Neural cell (in vitro differentiated cells): ENCODE results near the gene ICE1. TPM values are rescaled to one million over a fixed set of nuclear protein-coding genes. Genes with fewer than 3 reads are reported as not detected.

Source experiments
- H2AFZ ChIP-seq: fragments of 200-600, 300-800 bp; sonication (generic), shearing (Covaris generic); 2 replicates; pipeline ENCODE4 v1.6.0; 2014; ENCODE audit warnings: low read depth, mild to moderate bottlenecking, antibody characterized with exemption, low read length, moderate library complexity
- H3F3A ChIP-seq: fragments of 200-600 bp; shearing (Covaris generic); 2 replicates; pipeline ENCODE4 v1.6.1; 2016; ENCODE audit warnings: mild to moderate bottlenecking, moderate library complexity, mixed read lengths, antibody characterized with exemption, low read length; ENCODE audit not compliant: insufficient read depth, poor library complexity, severe bottlenecking
- H3K27ac ChIP-seq: fragments of 200-600, 300-800 bp; sonication (generic), shearing (Covaris generic); 2 replicates; pipeline ENCODE4 v1.5.1; 2014; ENCODE audit warnings: mild to moderate bottlenecking, low read length, moderate library complexity
- H3K27me3 ChIP-seq: fragments of 300-800, 200-600 bp; sonication (generic), shearing (Covaris generic); 2 replicates; pipeline ENCODE4 v1.6.0; 2014; ENCODE audit warnings: mild to moderate bottlenecking, low read depth, low read length, moderate library complexity; ENCODE audit not compliant: insufficient read depth
- H3K36me3 ChIP-seq: fragments of 300-800, 200-600 bp; sonication (generic), shearing (Covaris generic); 2 replicates; pipeline ENCODE4 v1.5.1; 2014; ENCODE audit warnings: mild to moderate bottlenecking, antibody characterized with exemption, low read length, moderate library complexity; ENCODE audit not compliant: insufficient read depth
- H3K4me2 ChIP-seq: fragments of 300-800, 200-600 bp; sonication (generic), shearing (Covaris generic); 2 replicates; pipeline ENCODE4 v1.6.0; 2014; ENCODE audit warnings: mild to moderate bottlenecking, low read length
- H3K4me3 ChIP-seq: fragments of 300-800, 200-600 bp; sonication (generic), shearing (Covaris generic); 2 replicates; pipeline ENCODE4 v1.5.1; 2014; ENCODE audit warnings: mild to moderate bottlenecking, low read length, moderate library complexity
- H3K79me2 ChIP-seq: fragments of 200-600 bp; shearing (Covaris generic); replicated peaks from 2 replicates; pipeline ENCODE4 v1.6.0; 2014; ENCODE audit warnings: mild to moderate bottlenecking, low read length, moderate library complexity; ENCODE audit not compliant: insufficient read depth
- H3K9ac ChIP-seq: fragments of 300-800, 200-600 bp; sonication (generic), shearing (Covaris generic); 2 replicates; pipeline ENCODE4 v1.6.1; 2016; ENCODE audit warnings: mild to moderate bottlenecking, low read length, mixed read lengths
- H3K9me2 ChIP-seq: fragments of 200-600 bp; shearing (Covaris generic); 2 replicates; pipeline ENCODE4 v1.6.1; 2016; ENCODE audit warnings: mild to moderate bottlenecking, low read length, mixed read lengths; ENCODE audit not compliant: insufficient read depth
- H3K9me3 ChIP-seq: fragments of 200-600, 300-800 bp; sonication (generic), shearing (Covaris generic); 2 replicates; pipeline ENCODE4 v1.6.1; 2016; ENCODE audit warnings: mild to moderate bottlenecking, mixed run types, low read length, moderate library complexity, mixed read lengths
- H4K20me1 ChIP-seq: fragments of 200-600 bp; shearing (Covaris generic); 2 replicates; pipeline ENCODE4 v1.6.1; 2016; ENCODE audit warnings: mild to moderate bottlenecking, mixed run types; ENCODE audit not compliant: insufficient read depth
- CTCF ChIP-seq: fragments of 450-650 bp; IDR thresholded peaks from 2 replicates; pipeline ENCODE4 v1.5.1; 2014; ENCODE audit warnings: antibody characterized with exemption, mild to moderate bottlenecking, moderate library complexity; ENCODE audit not compliant: poor library complexity, severe bottlenecking
- EP300 ChIP-seq: fragments of 450-650 bp; conservative IDR thresholded peaks from 2 replicates; pipeline ENCODE4 v1.6.1; 2014; ENCODE audit warnings: antibody characterized with exemption, mild to moderate bottlenecking, moderate library complexity; ENCODE audit not compliant: poor library complexity, severe bottlenecking
- EZH2 ChIP-seq: fragments of 200-600, 300-800 bp; shearing (Covaris generic), sonication (generic); IDR thresholded peaks from 2 replicates; pipeline ENCODE4 v1.6.1; 2014; ENCODE audit warnings: antibody characterized with exemption, low read length, borderline replicate concordance, mild to moderate bottlenecking; ENCODE audit not compliant: insufficient read depth, poor library complexity, severe bottlenecking
- MXI1 ChIP-seq: fragments of 450-650 bp; conservative IDR thresholded peaks from 2 replicates; pipeline ENCODE4 v1.6.1; 2014; ENCODE audit warnings: antibody characterized with exemption, mild to moderate bottlenecking; ENCODE audit not compliant: poor library complexity, severe bottlenecking
- POLR2AphosphoS5 ChIP-seq: IDR thresholded peaks from 2 replicates; pipeline ENCODE4 v1.6.1; 2012
- RAD21 ChIP-seq: fragments of 450-650 bp; conservative IDR thresholded peaks from 2 replicates; pipeline ENCODE4 v1.6.1; 2014; ENCODE audit warnings: antibody characterized with exemption, mild to moderate bottlenecking, moderate library complexity
- REST ChIP-seq: IDR thresholded peaks from 2 replicates; pipeline ENCODE4 v1.6.1; 2012; ENCODE audit warnings: borderline replicate concordance
- SMC3 ChIP-seq: fragments of 450-650 bp; conservative IDR thresholded peaks from 2 replicates; pipeline ENCODE4 v1.6.1; 2014; ENCODE audit warnings: antibody characterized with exemption, mild to moderate bottlenecking, moderate library complexity; ENCODE audit not compliant: poor library complexity
- TAF1 ChIP-seq: IDR thresholded peaks from 2 replicates; pipeline ENCODE4 v1.6.1; 2012; ENCODE audit warnings: low read depth
- polyA plus RNA-seq: library from polyadenylated mRNA; depleted of rRNA; stranded (reverse); fragments of >200 nt; gene quantifications from 2 replicates; pipeline ENCODE4 v1.2.3, GENCODE V29; 2014

The ICE1 gene
- polyA plus RNA-seq, 1 donor from 2014 or later: 22.1 TPM

GRCh38 chr5:5531371-5531770 is 108.9 kb downstream of the ICE1 start:
- Histone ChIP-seq H2AFZ (no peak overlapping the region), H3F3A (no peaks in the 10 kb centered on the region), H3K9me3 (no peaks in the 10 kb centered on the region), H3K9me2 (no peaks in the 10 kb centered on the region), H3K4me2 (no peak overlapping the region), H3K9ac (no peak overlapping the region), H3K27ac (no peak overlapping the region), H4K20me1 (no peaks in the 10 kb centered on the region), H3K79me2 (no peaks in the 10 kb centered on the region), H3K4me3 (no peak overlapping the region), H3K36me3 (no peaks in the 10 kb centered on the region), H3K27me3 (no peaks in the 10 kb centered on the region)
- TF ChIP-seq EP300: no peak
- TF ChIP-seq POLR2AphosphoS5: no peak
- TF ChIP-seq CTCF: no peak
- TF ChIP-seq MXI1: no peak
- no peak for TF ChIP-seq REST
- no peak for TF ChIP-seq EZH2
- TF ChIP-seq TAF1: no peak
- no peak for TF ChIP-seq RAD21

GRCh38 chr5:5532306-5533076 is 110.0 kb downstream of the ICE1 start:
- H3K36me3 ChIP-seq: no peaks in the 10 kb centered on the region
- H3K79me2 ChIP-seq: no peaks in the 10 kb centered on the region
- no peaks in the 10 kb centered on the region for H3K9me2 ChIP-seq
- TF ChIP-seq POLR2AphosphoS5 (no peak), RAD21 (no peak), TAF1 (no peak), MXI1 (no peak)
- H3F3A ChIP-seq: no peaks in the 10 kb centered on the region
- H3K9me3 ChIP-seq: no peaks in the 10 kb centered on the region
- no peak overlapping the region for H3K4me3 ChIP-seq
- H4K20me1 ChIP-seq: no peaks in the 10 kb centered on the region
- no peaks in the 10 kb centered on the region for H3K27me3 ChIP-seq
- no peak overlapping the region for H2AFZ ChIP-seq
- H3K4me2 ChIP-seq: no peak overlapping the region
- H3K9ac ChIP-seq: no peak overlapping the region
- H3K27ac ChIP-seq: no peak overlapping the region

GRCh38 chr5:5533927-5534326 is 111.5 kb downstream of the ICE1 start:
- H3K27ac ChIP-seq: no peak overlapping the region
- H3K9me3 ChIP-seq: no peaks in the 10 kb centered on the region
- H3K79me2 ChIP-seq: no peaks in the 10 kb centered on the region
- H3K4me2 ChIP-seq: no peak overlapping the region
- no peak overlapping the region for H2AFZ ChIP-seq
- no peaks in the 10 kb centered on the region for H4K20me1 ChIP-seq
- H3K4me3 ChIP-seq: no peak overlapping the region
- no peaks in the 10 kb centered on the region for H3K27me3 ChIP-seq
- no peaks in the 10 kb centered on the region for H3K36me3 ChIP-seq
- no peaks in the 10 kb centered on the region for H3F3A ChIP-seq
- H3K9me2 ChIP-seq: no peaks in the 10 kb centered on the region
- no peak overlapping the region for H3K9ac ChIP-seq
- TF ChIP-seq EZH2 (no peak), RAD21 (no peak), SMC3 (no peak), MXI1 (no peak), REST (no peak), EP300 (no peak), POLR2AphosphoS5 (no peak)
